IPS-11a (cell line): ENCODE data around the gene FNDC7.
"Not testable (repeated sequence)": the region's sequence is repeated elsewhere in the genome, so short reads cannot be mapped to it uniquely, and the experiment has no call there.

ENCODE experiments used
- H3K4me3 ChIP-seq: one replicate; pipeline ENCODE4 v1.5.1; 2013; ENCODE audit warnings: low read depth, low read length, control low read depth

Gene FNDC7

DNA sequence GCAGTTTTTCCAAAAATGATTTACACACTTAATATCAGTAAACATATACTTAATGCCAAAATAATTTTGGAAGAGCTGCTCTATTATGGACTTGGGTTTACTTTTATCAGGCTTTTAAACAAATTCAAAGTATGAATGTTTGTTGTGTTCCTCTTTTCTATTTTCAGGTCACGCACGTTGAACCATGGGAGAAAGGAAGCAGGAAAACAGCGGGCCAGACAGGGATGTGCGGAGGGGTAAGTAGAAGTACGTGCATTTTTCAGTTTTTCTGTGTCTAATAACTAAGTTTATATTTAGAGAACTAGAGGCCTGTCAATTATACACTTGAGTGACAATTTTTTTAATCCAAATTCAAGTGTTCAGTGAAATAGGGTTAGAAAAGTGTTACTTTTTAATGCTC is 17.2 kb upstream of the FNDC7 start:
- H3K4me3 ChIP-seq = no peak overlapping the region

DNA sequence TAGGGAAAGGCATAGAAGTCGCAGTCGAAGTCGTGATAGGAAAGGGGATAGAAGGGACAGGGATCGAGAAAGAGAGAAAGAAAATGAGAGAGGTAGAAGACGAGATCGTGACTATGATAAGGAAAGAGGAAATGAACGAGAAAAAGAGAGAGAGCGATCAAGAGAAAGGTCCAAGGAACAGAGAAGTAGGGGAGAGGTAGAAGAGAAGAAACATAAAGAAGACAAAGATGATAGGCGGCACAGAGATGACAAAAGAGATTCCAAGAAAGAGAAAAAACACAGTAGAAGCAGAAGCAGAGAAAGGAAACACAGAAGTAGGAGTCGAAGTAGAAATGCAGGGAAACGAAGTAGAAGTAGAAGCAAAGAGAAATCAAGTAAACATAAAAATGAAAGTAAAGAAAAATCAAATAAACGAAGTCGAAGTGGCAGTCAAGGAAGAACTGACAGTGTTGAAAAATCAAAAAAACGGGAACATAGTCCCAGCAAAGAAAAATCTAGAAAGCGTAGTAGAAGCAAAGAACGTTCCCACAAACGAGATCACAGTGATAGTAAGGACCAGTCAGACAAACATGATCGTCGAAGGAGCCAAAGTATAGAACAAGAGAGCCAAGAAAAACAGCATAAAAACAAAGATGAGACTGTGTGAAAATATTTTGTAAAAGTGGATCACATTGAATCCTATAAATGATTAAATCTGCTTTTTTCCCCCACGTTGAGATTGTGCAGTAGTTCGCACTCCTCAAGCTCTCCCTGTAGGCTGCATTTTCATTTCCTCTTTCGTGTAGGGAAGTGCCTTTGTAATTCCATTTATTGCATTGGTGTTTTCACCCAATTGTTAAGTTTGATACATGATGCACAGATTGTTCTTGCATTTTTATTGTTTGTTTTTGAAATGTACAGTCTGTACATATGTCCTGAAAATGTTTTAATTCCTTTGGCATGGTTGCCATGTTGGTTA is 13.1 kb upstream of the FNDC7 start:
- H3K4me3 ChIP-seq = no peak overlapping the region

DNA sequence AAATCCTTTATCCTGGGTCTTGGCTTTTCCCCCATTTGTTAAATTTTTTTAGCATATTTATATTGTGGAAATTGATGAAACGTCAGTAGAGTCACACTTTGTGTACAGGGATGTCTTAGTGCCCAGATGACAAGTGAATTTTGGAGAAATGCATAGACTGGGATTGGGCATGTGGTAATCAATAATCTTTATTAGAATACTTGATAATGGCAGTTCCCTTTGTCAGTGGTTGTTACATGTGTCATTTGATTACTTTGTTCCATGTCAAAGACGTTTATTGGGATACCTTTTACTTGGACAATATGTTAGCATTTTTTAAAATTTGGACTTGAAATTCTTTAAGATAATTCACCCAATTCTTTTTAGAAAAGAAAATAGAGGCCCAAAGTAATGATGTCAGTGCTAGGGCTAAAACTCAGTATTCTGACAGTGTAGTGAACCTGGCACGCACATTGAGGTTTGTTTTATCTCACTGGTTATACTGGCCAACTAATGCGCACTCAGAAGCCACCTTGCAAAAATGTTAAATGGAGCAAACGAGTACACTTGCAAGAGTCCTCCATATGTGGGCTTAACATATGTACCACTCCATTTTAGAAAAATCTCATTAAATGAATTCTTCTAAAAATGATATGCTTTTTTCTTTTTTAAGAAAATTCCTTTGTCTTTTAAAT is 11.4 kb upstream of the FNDC7 start:
- no peak overlapping the region for H3K4me3 ChIP-seq

DNA sequence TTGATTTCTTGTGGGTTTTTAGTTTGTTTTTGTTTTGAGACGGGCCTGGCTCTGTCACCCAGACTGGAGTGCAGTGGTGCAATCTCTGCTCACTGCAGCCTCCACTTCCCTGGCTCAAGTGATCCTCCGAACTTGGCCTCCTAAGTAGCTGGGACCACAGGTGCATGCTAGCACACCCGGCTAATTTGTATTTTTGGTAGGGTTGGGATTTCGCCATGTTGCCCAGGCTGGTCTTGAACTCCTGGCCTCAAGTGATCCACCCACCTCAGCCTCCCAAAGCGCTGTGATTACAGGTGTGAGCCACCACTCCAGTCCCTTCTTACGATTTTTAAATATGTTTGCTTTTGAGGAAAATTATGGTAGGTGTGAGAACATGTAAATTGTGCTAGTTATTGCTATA is 10.6 kb upstream of the FNDC7 start:
- H3K4me3 ChIP-seq = not testable (repeated sequence)

DNA sequence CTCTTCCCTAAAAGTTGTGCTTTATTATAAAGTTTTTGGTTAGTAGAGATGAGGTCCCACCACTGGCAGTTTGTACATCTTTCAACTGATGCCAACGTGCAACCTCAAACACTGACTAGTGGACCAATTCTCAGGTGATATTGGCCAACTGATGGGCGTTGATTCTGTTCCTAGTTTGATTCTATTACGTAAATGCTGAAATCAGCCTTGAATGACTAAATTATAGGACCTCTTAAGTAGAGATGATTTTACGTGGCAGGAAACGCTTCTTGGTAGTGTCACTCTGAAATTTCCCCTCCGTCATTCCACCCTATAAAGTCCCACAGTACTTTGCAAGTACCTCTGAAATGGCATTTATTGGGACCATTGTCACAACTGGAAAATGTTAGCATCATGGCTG is 8.8 kb upstream of the FNDC7 start:
- H3K4me3 ChIP-seq = no peak overlapping the region

DNA sequence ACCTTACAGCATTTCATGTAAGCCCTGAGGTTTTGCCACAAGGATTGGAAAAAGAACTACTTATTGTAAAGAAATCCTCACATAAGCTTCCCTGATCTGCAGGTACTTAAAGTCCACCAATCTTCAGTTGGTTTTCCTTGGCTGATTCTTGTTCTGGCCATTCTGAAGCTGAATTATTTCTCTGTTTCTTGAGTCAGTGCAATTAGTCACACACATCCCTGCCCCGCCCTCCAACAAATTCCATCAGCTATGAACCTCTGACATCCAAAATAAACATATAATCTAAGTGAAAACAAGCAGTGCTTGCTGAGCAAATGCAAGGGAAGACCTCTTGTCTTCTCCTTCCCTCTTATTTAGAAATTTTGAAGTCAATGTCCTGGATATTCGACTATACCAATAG is 8.2 kb upstream of the FNDC7 start:
- H3K4me3 ChIP-seq = no peak overlapping the region

DNA sequence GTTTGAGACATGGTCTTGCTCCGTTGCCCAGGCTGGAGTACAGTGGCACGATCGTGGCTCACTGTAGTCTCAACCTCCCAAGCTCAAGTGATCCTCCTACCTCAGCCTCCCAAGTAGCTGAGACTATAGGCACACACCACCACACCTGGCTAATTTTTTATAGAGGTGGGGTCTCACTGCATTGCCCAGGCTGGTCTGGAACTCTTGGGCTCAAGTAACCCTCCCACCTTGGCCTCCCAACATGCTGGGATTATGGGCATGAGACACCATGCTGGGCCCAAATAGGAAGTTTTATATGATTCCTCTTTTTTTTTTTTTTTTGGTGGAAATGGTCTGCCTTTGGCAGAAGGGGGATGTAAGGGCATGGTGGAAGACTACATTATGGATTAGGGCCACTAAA is 6.1 kb upstream of the FNDC7 start:
- no peak overlapping the region for H3K4me3 ChIP-seq

DNA sequence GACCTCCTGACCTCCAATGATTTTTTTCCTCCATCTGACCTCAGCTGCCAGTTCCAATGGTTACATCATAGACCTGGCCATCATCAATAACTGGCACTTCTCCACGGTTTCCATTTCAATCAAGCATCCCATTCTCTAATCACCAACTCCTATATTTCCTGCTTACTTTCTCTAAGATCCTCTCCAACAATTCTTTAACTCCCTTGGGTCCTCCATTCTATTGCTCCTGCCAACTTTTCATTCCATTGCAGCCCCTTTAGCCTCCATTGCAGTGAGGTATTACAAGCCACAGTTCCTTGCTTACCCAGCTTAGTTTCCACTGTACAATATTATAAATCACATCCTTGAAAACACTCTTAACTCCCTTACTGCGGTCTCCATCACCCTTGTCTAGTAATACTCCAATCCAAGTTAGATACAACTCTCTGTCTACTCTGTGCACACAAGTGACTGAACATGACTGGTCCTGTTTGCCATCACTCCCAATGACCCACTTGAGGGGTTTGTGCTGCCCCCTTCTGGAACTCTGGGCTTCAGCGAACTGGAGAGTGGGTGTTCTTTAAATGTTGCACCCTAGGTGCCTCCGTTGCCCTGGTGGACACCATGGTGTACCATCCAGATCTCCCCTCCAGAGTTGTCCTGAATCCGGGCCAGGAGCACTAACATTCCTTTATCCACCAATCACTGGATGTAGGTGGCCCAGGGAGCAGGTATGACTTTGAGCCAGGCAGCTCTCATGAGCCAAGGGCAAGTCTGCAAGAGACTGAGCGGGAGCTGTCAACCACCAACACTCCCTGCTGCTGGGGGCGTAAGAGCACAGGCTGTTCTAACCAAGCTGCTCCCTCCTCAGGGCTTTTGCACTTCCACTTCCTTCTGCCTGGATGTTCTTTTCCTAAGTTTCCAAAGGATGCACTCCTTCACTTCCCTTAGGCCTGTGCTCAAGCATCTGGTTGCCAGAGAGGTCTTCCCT is 3.7 kb upstream of the FNDC7 start:
- no peak overlapping the region for H3K4me3 ChIP-seq

DNA sequence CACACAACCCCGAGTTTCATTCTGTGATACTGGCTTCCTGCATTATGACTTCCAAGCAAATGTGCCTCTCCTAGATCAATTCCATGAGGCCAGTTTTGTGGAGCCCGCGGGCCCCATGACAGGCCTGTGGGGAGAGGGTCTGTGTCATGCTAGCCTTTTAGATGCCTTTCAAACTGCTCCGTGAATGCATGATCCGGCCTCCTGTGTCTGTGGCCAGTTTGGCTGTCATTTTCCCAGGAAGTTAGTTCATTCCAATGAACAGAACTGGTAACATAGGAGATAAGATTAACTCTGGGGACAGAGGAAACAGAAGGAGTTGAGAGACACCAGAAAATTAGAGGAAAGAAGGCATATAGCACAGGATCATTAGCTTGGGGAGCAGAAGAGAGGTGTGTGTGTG is 3.2 kb downstream of the FNDC7 start:
- no peak overlapping the region for H3K4me3 ChIP-seq

DNA sequence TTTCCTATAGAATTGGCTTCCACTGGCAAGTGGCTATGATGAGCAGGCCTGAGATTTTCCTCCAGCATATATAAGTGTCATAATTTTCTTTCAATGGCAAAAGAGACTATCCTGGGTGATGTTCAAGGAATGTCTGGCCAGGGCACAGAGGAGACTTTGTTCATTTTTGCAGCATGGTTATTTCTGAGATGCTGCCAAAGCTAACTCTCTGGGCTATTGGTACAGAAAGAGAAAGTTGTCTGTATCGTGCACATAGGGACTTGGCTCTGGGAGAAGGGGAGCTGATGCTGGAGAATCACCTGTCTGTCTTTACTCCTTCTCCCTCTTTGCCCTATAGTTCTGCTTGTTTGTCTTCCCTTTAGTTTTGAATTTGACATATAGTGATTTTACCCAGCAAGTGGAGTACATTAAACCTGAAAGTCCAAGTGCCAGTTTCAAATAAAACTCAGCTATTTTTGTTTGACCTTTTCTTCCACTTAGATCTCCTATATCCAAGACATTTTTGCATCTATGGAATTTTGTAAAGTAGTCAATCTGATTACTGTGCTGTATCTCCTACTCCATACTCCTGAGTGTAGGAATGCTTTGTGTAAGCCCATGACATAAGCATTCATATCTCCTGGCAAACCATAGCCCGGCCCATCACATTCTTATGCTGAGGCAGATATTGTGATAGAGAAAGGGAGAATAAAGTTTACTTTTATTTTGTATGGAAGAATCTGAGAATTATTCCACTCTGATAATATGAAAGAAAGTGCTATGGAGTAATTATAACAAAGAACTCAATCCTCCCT is 3.9 kb downstream of the FNDC7 start:
- no peak overlapping the region for H3K4me3 ChIP-seq

DNA sequence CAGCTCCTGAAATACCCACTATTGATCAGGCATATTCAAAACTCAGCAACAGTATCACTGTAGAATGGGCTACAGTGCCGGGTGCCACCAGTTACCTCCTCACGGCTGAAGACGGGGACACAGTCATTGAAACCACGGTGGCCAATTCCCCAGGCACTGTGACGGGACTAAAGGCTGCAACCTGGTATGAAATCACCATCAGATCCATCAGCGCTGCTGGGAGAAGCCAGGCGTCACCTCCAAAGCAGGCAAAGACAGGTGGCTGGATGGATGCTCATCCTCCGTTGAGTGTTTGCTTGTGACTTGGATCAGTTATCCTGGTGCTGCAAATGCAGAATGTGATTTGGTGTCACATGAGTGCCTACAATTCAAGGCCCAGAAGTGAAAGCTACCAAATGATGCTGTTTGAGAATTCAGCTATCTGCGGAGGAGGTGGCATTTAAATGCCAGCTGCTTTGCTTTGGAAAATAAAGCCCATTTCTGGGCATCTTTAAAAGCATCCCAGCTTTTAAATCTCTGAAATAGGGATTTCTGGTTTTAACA is 5.1 kb downstream of the FNDC7 start:
- no peak overlapping the region for H3K4me3 ChIP-seq

DNA sequence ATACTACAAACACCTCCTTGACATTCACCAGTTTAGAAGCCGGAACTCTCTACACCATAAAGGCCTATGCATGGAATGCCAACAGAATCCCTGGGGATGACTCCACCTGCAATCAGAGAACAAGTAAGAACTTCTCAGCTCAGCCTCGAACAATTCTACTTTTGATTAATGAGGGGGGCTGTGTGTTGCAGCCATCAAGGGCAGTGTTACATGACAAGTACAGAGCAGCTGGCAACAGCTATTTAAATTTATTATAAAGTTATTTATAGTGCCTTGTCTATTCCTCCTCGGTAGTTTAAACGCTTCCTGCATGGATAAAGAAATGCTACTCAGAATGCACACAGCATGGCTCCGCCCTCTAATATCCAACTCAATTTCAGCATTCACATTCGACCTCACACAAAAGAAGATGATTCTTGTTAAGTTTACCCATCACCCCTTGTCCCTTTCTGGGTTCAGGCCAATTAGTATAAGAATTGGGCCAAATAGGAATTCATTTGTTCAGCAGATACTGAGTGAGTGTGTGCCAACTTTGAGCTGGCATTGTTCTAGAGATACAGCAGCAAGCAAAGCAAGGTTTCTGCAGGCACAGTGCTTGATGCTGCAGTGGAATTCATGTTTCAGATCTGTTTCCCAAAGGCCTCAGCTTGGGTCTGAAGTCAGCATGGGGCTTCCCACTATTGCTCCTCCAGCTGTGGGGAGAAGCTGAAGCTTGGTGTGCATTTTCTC is 6.4 kb downstream of the FNDC7 start:
- no peak overlapping the region for H3K4me3 ChIP-seq

DNA sequence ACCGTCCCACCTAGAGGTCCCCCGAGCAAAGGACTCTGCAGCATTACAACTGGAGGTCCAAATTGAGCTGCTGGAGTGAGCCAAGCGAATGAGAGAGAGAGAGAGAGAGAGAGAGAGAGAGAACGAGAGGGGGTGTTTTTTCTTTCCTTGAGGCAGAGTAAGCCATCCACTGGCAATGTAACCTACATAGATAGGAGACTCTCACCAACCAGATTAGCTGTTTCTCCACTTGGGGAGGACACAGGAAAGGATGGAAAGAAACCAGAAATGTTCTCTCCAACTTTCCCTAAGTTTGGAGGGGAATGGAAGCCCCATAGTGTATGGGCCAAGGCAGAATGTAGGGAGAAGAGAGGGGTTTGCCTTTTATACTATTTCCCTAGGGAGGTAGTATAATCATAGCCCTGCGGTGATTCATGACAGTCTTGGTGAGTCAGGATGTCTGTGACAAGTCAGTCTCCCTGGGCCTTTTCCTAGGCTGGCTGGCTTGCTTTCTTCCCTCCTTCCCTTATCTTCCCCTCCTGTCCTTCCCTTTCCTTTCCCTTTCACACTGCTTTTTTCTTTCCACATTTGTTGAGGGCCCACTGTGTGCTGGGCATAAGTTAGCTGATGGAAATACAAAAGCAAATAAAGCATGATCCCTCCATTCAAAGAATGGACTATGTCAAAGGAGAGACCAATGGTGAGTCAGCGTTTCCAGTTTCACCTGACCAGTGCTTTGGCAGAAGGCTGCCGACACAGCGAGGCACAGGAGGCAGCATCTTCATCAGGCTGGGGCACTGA is 7.1 kb downstream of the FNDC7 start:
- no peak overlapping the region for H3K4me3 ChIP-seq

DNA sequence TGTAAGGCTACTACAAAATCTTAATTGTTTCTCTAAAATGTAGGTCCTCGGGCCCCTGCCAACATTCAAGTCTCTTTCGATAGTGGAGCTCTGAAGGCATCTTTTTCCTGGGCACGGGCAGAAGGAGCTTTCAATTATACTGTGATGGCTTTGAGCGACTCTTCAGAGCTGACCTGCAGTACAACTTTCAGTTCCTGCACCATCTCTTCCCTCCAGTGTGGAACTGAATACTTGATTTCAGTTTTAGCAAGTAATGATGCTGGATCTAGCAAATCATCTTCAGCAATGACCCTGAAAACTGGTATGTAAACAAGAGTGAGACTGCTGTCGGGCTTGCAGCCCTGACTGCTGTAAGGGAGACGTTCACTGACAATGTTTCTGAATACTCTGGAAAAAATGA is 9.6 kb downstream of the FNDC7 start:
- H3K4me3 ChIP-seq = no peak overlapping the region

DNA sequence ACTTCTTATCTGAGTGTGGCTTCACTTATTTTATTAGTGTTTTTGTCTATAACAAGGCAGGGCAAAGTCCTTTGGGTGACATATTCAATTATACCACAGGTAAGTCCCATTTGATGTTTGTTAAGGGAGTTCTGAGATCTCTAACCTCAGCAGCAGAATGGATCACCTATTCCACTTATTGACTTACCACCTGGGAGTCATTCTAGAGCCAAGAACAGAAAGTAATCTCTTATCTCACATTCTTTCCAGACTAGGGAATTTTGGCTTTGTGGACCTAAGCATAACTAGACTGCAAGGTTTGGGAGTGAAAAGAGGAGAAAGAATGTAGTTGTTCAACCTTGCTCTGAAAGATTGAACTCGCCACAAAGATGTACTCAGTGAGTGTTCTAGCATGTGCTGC is 13.2 kb downstream of the FNDC7 start:
- no peak overlapping the region for H3K4me3 ChIP-seq

DNA sequence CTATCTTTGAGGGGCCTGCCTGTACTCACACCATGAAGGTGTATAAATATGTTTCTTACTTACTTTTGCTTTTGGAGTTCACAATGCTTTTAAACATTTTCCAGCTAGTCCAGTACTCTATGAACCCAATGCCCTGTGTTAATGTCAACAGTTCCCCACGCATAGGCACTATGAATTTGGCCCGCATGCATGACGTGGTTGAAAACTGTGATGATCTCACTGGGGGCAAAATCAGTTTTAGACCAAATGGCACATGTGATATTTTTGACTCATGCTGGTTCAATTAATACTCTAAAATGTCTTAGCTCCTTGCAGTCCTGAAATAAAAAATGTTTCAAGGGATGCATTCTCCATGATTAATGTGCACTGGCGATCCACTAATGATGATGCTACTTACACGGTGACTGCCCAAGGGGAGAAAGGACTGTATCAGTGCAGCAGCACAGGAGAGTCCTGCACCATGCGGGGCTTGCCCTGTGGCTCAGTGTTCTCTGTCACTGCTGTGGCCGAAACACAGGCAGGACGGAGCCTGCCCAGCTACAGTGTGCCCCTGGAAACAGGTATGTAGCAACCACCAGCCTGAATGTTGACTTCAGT is 15.7 kb downstream of the FNDC7 start:
- H3K4me3 ChIP-seq = no peak overlapping the region

DNA sequence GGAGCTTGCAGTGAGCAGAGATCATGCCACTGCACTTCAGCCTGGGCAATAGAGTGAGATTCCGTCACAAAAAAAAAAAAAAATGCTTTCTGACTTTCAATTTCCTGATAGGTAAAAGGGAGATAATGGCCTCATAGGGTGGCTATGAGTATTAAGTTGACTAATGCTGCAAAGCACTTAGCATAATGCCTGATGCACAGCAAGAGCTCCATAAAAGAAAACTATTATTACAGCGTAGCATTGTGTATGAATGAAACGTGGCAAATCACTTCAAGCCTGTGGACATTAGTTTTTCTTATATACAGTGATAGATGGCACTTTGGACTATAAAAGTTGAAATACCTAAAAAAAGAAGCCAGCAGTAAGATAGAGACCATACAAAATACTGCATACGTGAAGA is 16.8 kb downstream of the FNDC7 start:
- no peak overlapping the region for H3K4me3 ChIP-seq

DNA sequence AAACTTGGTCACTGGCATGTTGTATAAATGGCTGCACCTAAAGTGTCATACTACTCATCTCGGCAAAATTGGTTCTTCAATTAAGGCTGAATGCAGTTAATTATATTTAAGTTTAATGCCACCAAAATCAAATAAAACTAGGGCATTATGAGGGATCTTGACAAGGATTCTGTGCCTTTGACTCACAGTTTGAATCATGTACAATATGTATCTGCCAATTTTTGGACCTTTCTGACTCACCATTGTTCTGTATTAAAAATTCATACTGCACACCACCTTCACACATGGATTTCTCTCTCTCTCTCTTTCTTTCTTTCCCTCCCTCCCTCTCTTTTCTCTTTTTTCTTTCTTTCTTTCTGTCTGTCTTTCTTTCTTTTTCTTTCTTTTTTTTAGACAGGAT is 19.7 kb downstream of the FNDC7 start:
- no peak overlapping the region for H3K4me3 ChIP-seq
